ENCODE data around the gene ATL1. TPM values are rescaled to one million over a fixed set of nuclear protein-coding genes. Genes with fewer than 3 reads are reported as not detected.

ATL1 gene
- total RNA-seq (2022; extraction: Qiagen RNA extraction) = 4.9 to 6.3 TPM (median 5.4 TPM) in 5 replicates

DNA sequence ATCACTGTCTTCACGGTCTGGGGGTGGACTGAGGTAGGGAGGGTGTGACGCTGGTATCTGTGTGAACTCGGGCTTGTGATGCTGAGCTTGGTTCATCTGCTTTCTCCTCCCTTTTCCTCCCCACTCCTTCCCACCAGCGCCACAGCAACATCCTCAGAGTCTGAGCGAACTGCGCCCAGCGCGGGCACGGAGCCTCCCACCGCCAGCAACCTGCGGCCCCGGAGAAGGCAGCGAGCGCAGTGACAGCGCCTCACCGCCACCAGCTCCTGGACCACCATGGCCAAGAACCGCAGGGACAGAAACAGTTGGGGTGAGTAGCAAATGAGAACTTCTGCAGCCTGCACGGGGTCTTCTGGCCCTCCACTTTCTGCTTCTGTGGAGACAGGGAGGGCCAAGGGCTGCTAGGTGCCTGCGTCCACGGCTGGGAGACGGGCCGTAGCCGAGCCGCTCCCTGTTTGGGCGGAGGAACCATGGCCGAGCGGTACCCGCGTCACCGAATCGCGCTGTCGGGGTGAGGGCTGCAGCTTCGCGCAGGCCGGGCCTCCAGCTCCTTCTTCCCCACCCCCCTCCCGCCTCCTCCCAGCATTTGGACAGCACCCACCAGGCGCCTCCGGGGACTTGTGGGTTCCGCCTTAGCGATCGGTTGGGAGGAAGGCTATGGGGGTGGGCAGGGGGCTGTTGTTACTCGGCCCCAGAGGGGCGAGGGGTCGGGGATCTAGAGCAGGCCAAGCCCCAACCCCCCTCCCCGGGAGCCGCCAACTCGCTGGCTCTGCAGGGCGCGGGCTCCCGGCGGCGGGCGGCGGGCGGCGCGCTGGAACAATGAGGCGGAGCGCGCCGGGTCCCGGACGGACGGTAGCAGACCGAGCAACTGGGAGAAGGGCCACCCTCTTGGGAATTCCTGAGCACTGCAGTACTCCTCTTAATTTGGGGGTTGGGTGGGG lies at the start of gene ATL1:
Gene ATL1, plus strand, starts transcription at position 156 of the 941 bp plus-strand sequence. Its CDS starts 121 bp downstream, at position 277.

DNA sequence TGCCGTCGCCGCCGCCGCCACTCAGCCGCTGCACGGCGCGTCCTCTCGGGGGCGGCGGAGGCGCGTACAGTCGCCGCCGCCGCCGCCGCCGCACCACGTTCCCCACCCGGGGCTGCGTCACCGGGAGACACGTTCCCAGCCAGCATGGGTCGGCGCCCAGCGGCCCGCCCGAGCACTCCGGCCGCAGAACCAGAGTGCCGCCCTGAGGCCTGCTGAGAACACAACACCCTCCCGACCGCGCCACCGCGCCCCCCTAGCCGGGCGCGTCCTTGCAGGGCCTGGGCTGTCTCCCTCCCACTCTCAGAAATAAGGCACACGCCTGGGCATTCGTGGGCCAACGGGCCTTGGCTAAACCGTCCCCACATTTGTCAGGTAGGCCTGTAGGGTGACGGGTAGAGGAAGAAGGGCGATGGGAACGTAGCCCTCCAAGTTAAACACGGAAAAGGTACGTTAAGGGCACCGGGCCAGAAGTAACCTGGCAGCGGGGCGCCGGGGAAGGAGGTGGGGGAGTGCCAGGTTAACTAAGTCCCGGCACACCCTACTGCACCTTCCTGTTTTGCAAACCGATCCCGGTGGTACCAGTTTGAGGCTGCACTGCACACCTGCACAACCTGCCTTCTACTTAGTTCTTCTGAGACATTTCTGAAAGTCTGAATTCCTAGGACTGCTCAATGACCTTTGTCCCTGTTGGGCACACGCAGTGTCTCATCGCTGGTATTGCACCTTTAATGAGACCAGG lies 27.3 kb upstream of the ATL1 start, which contains the start of gene MAP4K5:
Gene MAP4K5, minus strand, starts transcription at position 68 of the 739 bp plus-strand sequence. CDS start 520 bp downstream, outside the sequence.

DNA sequence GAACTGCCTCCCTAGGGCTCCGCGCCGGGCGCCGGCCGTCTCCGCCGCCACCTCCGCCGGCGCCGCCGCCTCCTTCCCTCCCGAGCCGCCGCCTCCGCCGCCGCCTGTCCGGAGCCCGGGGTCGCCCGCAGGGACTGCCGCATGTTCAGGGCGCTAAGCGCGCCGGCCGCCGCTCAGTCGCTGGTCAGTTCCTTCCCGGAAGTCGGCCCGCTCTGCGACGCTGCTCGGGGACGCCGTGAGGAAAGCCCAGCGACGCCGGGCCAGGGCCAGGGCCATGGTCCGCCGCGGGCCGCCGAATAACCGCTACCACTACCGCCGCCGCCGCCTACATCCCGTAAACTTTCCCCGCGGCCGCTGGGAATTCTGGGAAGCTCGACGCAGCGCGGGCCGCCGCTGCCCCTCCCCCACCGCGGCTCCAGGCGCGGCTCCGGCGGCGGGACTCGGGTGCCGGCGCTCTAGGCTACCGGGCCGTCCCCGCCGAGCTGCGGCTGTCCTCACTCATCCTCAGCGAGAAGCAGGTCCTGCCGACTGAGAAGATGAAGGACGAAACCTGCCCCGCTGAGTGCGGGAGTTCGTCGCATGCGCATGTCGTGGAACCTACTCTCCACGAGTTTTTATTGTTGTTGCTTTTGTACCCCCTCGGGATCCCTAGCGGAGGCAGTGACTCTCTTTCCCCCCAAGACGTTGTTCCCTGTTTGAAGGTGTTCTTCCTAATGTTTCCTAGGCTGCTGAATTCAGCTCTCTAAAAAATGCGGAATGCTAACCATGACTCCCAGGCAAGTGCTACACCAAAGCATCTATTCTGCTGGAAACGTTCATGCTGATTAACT lies 108.3 kb downstream of the ATL1 start, which contains the start of gene SAV1:
Gene SAV1, minus strand, starts transcription at position 311 of the 830 bp plus-strand sequence. CDS start 339 bp downstream, outside the sequence.

Other genes with a start within 250 kb of the ATL1 start
- 8.0 to 12.2 TPM (median 9.8 TPM) in 5 replicates for gene L2HGDH, start 247.9 kb upstream of the ATL1 start, total RNA-seq (2022; extraction: Qiagen RNA extraction)
- gene DMAC2L, start 247.8 kb upstream of the ATL1 start, total RNA-seq (2022; extraction: Qiagen RNA extraction) = 10.9 to 14.7 TPM (median 14.2 TPM) in 5 replicates
- gene CDKL1, start 163.3 kb upstream of the ATL1 start, total RNA-seq (2022; extraction: Qiagen RNA extraction) = 6.4 to 16.7 TPM (median 7.9 TPM) in 5 replicates
- gene MAP4K5, start 27.6 kb upstream of the ATL1 start, total RNA-seq (2022; extraction: Qiagen RNA extraction) = 28.7 to 39.9 TPM (median 35.1 TPM) in 5 replicates
- 25.6 to 32.1 TPM (median 28.6 TPM) in 5 replicates for gene SAV1, start 108.2 kb downstream of the ATL1 start, total RNA-seq (2022; extraction: Qiagen RNA extraction)

All from A549 treated with Mapracorat at 1 μM for 4 hours (cell line).